HG02623 (cell line): ENCODE results near the gene ZRANB3.
"Not testable (repeated sequence)": the region's sequence is repeated elsewhere in the genome, so short reads cannot be mapped to it uniquely, and the experiment has no call there.

Experiments
- ATAC-seq: cut with Tn5 transposase; IDR thresholded peaks from one replicate; pipeline ENCODE4 v1.9.1; 2021; ENCODE audit warnings: moderate library complexity; ENCODE audit not compliant: unreplicated experiment

Gene ZRANB3

DNA sequence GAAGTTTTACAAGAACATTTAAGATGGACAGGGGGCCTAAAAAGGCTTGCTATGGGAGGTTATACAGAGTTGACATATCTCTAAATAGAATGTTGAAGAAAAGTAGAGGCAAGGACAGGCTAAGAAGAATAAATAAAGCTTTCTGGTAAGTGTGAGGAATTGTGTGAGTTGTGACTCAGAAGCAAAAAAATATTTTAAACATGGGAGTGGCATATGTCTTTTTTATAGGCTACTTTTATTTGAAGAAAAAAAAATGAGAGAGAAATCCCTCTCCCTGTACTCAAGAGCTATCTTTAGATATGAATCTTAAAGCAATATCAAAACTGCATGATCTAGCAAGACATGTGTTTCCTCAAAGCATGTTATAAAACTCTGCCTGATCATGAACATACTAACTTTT is 437.8 kb downstream of the ZRANB3 start:
- no peak for ATAC-seq

DNA sequence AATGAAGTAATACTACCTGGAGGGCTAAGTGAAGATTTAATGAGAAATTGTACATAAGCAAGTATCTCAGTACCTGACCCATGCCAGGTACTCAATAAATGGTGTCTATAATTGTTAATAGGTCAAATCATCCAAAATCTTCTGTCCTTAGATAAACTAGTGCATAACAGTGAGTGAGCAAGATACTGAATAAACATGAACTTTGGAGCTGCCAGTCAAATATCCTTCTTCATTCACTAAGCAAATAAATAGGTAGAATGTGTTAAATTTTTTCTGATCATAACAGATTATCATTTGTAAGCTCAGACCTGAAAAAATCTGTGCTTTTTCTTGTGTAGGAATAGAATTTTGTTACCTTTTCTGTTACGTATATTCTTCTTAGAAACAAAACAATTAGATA is 439.3 kb downstream of the ZRANB3 start:
- ATAC-seq = no peak

DNA sequence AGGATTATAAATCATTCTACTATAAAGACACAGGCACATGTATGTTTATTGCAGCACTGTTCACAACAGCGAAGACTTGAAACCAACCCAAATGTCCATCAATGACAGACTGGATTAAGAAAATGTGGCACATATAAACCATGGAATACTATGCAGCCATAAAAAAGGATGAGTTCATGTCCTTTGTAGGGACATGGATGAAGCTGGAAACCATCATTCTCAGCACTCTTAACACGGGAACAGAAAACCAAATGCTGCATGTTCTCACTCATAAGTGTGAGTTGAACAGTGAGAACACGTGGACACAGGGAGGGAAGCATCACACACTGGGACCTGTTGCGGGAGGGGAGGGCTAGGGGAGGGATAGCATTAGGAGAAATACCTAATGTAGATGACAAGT is 441.4 kb downstream of the ZRANB3 start:
- not testable (repeated sequence) for ATAC-seq
